ENCODE measurements around the gene DENND4C.
"Not testable (repeated sequence)": the region's sequence is repeated elsewhere in the genome, so short reads cannot be mapped to it uniquely, and the experiment has no call there.

DENND4C gene

GRCh38 chr9:19411316-19411715 is 180.8 kb downstream of the DENND4C start:
- DNase-seq (ENCODE audit: low spot score) = no peak

- DNase-seq (ENCODE audit: low spot score) = not testable (repeated sequence)
Observed at GRCh38 chr9:19413456-19413855, 183.0 kb downstream of the DENND4C start.

GRCh38 chr9:19416143-19416542 is 185.7 kb downstream of the DENND4C start:
- no peak for DNase-seq (ENCODE audit: low spot score)

GRCh38 chr9:19420877-19421276 is 190.4 kb downstream of the DENND4C start:
- DNase-seq (ENCODE audit: low spot score) = no peak

Data from AG20443 (cell line).